ENCODE results near the gene KRT24.

- TF ChIP-seq POLR2AphosphoS2 (conservative IDR thresholded peaks at IDR 0.05; ENCODE audit: low read length) (no peak), HDAC2 (IDR thresholded peaks at IDR 0.05) (no peak), JUN (IDR thresholded peaks at IDR 0.05) (no peak), CTCF (IDR thresholded peaks at IDR 0.05) (no peak), MAFK (IDR thresholded peaks at IDR 0.05; ENCODE audit: partially characterized antibody) (peak; percentile 80), CEBPB (IDR thresholded peaks at IDR 0.05) (no peak), POLR2A (IDR thresholded peaks at IDR 0.05; ENCODE audit: low read length) (no peak), HOXA7 (CRISPR knock-in tag; IDR thresholded peaks at IDR 0.05) (no peak), RCOR1 (IDR thresholded peaks at IDR 0.05; ENCODE audit: low read depth, low read length) (no peak)
Measured at GRCh38 chr17:40672654-40673053, 30.9 kb downstream of the KRT24 start.
